Stimulated activated CD4-positive, alpha-beta T cell treated with anti-CD3 and anti-CD28 coated beads, TNF-alpha, amount 100 ng/mL, for 24 hours (primary cell): Measurements from ENCODE around the gene BMI1.

Experiments
- DNase-seq, 3 experiments: peaks; one replicate each; pipeline ENCODE4 v3.0.0-alpha.2; 2020; ENCODE audit warnings: low read depth in 3 of 3

BMI1 gene

GRCh38 chr10:22319980-22320558 lies 830 bp upstream of the BMI1 start:
- DNase-seq: no peak

GRCh38 chr10:22321156-22321923 lies 441 bp downstream of the BMI1 start:
- peak in 1 of 3 experiments; percentile 50 for DNase-seq

GRCh38 chr10:22321924-22322640 lies 1.2 kb downstream of the BMI1 start:
- DNase-seq: no peak

- DNase-seq: no peak
Measured at GRCh38 chr10:22322641-22323160, 1.8 kb downstream of the BMI1 start.

- no peak for DNase-seq
Measured at GRCh38 chr10:22323538-22324305, 2.8 kb downstream of the BMI1 start.

- DNase-seq: no peak
Measured at GRCh38 chr10:22324413-22324812, 3.5 kb downstream of the BMI1 start.

- DNase-seq: no peak
Measured at GRCh38 chr10:22324893-22325271, 4.0 kb downstream of the BMI1 start.

- peak in 1 of 3 experiments; percentile 62 for DNase-seq
Measured at GRCh38 chr10:22325272-22326144, 4.6 kb downstream of the BMI1 start.

- no peak for DNase-seq
Measured at GRCh38 chr10:22326145-22326702, 5.3 kb downstream of the BMI1 start.

- no peak for DNase-seq
Measured at GRCh38 chr10:22329150-22329549, 8.3 kb downstream of the BMI1 start.

- no peak for DNase-seq
Measured at GRCh38 chr10:22332116-22332692, 11.3 kb downstream of the BMI1 start.

GRCh38 chr10:22333167-22333974 lies 12.5 kb downstream of the BMI1 start:
- no peak for DNase-seq

GRCh38 chr10:22333975-22334282 lies 13.0 kb downstream of the BMI1 start:
- no peak for DNase-seq

GRCh38 chr10:22334414-22335172 lies 13.7 kb downstream of the BMI1 start:
- DNase-seq: no peak

GRCh38 chr10:22335173-22335933 lies 14.5 kb downstream of the BMI1 start:
- DNase-seq: no peak

- no peak for DNase-seq
Measured at GRCh38 chr10:22338185-22338900, 17.4 kb downstream of the BMI1 start.

GRCh38 chr10:22338931-22339330 lies 18.0 kb downstream of the BMI1 start:
- no peak for DNase-seq
